HG03342 (cell line): ENCODE data around the gene RBMS1.

Experiments used
- ATAC-seq: cut with Tn5 transposase; IDR thresholded peaks from one replicate; pipeline ENCODE4 v1.9.1; 2021; ENCODE audit warnings: mild to moderate bottlenecking, moderate library complexity; ENCODE audit not compliant: unreplicated experiment

The RBMS1 gene

DNA sequence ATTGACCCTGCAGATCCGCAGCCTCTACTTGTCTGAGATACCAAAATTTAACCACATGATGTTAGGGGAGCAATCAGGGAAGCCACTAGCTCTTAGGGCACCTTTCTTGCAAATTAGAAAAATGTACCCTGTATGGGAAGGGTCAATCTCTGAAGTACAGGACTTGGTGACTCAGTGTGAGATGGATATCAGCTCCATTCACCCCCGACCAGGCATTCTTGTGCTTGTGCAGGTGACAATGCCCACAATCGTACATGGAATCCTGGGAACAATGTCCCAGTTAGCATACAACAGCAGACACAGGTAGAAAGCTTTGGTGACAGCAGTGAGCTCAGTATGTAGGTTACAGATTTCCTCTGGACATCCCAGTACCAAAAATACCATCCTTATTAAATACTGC, 155.9 kb downstream of the RBMS1 start:
- no peak for ATAC-seq

DNA sequence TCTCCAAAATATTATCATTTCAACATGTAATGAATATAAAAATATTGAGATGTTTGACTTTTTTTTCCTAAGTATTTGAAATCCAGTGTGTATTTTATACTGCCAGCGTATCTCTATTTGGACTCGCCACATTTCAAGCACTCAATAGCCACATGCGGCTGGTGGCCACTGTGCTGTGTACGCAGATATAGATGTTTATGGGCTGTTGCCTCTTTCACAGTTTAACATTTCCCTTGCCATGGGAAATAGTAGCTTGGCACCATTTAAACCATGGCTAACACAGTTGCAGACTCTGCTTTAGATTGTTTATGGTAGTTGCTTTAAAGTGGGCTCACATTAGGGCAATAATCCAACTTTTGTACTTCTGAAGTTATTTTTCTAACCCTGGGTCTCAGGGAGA, 157.0 kb downstream of the RBMS1 start:
- no peak for ATAC-seq

DNA sequence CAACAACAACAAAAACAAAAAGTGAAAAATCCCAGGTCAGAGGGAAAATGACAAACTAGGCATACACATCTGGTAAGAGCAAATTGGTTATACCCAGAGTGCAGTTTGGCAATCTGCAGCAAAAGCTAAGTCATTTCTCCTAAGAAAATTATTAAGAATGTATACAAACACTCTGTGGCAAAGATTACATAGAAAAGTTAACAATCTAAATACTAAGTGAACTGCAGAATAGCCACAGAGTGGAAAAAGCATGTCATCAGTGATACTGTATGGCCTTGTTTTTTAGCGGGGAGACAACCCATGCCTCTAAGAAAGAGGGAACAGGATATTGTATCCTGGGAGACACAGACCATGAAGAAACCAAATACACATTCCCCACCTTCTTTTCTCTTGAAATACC, 157.5 kb downstream of the RBMS1 start:
- ATAC-seq: no peak

DNA sequence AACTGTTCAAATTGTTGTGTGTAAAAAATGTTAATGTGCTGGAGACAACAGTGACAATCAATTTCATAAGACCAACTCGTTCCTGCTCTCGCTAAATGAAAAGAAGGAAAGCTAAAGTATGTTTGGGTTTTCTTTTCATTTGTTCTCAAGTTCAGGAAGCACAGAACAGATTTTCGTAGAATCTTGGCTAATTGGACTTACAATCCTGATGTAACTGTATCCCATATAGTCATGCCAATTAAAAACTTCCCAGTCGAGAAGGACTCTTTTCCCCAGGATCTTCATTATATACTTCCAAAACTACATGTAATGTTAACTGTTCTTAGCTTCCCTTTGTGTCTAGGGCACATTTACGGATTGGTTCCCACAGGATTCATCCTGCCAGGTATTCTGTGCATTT, 158.2 kb downstream of the RBMS1 start:
- ATAC-seq: no peak

DNA sequence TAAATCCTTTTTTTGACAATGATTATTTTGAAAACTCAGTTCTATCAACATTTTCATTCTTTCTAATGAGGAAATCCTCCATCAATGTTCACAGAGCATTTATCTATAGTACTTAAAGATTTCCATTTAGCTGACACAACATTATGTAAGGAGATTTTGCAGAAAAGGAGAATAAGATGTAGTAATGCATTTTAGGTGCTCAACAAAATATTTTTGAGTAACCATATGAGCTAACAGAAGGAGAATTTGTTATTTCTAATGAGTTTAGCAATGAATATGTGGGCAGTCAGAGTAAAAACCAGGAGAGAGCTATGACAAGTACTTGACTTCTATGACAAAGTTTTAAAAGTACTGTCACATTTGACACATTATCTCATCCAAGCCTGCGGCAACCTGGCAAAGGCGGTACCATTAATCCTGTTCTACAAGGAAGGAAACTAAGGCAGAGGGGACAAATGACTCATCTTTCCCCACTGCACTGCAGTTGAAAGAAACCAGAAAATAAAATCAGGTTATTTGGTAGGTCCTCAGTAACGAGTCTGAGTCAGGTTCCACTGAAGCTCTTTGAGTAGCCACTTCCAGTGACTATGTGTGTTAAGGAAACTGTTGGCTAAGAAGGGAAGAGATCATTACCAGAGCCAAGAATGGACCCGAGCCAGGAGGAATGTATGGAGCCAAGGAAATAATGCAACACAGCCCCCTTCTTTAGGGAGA, 159.4 kb downstream of the RBMS1 start:
- ATAC-seq: no peak

DNA sequence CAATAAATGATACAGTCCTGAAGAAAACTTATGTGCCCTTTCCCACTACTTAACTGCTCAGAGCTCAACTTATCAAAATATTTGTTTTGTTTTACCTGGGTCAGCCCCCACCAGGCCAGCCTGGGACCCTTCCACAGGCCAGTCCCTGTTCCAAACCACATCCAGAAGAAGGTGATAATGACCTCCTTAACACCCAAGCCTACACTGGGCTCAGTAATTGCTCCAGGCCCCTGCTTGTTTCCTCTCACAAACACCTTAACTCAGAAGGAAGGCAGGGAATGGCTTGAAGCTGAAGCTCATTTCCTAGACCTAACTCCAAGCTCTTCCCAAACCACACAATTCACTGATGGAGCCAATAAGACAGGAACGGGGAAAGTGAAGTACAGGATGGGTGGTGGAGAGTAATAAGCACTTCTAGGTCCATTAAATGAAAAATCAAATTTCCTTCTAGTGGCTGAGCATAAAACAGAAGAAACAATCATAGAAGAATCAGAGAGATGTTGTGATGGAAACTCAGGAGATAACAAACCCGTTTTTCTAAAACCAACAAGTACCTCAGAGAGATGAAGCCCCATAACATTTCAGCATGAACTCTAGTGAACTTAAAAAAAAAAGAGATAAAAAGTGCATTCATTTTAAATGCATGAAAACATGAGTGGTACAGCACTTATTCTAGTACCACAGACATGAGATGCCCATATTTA, 160.1 kb downstream of the RBMS1 start:
- no peak for ATAC-seq

- no peak for ATAC-seq
Observed at GRCh38 chr2:160332318-160332717, 161.3 kb downstream of the RBMS1 start.

GRCh38 chr2:160331258-160332025, 162.2 kb downstream of the RBMS1 start:
- ATAC-seq: no peak

DNA sequence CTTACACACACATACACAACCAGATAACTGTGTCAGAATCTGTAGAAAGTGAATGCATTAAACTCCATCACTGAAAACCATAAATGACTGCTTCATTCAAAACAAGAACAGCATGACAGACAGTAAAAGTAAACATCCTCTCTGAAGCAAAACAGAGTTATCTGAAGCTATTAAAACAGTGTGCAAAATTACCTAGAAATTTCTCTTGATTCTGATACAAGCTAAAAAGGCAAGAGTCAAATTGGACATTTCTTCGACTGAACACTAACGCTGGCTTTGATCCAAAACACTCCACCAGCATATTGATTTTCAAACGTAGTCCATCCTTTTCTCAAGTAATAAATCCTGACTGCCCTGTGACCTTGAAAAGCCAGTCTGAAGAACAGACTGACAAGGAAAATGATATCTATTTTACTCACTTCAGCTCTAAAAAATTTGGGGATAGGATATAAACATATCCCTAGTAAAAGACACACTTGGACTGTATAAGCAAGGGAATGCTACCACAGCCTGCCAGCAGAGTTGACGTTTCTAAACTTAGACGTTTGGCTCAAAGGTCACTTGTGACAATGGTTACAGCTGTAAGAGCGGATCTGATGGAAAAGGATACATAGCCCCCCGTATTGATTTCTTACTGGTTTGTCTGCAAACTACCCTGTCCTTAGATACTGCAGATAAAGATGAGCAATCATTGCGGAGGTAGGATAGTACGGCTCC, 164.6 kb downstream of the RBMS1 start:
- ATAC-seq: no peak

DNA sequence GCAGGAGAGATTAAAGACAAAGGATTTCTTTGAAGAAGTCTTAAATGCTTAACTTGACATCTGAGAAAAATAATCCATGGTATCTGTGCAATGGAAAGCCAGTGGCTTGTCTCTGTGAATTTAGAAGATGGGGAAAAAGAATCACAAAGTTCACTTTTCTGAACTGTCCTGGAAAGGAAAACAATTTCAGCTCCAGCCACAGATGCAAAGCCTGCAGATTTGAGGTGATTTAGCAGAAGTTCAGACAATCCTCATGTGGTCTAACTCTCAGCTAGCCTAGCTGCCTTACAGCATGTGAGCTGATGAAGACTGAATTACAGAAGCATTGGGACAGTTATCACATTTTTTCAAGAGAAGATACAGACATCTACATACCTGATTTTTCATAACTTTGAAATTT, 166.8 kb downstream of the RBMS1 start:
- no peak for ATAC-seq

DNA sequence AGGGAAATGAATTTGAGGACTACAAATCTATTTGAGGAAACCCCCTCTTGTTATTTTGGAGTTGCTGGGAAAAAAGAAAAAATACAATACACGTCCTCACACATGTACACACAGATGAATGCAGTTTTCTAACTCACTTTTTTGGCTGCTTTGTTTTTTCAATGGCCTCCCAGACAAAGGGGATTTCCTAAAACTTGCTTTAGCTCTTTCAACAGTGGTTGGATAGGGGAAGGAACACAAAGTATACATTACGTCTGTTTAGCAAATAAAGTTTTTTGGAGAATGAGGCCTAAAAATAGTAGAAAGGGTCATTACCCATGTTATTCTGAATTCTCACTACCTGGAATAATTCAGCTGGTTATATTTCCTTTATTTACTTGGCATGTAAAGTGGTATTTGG, 168.2 kb downstream of the RBMS1 start:
- ATAC-seq: no peak

GRCh38 chr2:160324917-160325316, 168.7 kb downstream of the RBMS1 start:
- no peak for ATAC-seq

DNA sequence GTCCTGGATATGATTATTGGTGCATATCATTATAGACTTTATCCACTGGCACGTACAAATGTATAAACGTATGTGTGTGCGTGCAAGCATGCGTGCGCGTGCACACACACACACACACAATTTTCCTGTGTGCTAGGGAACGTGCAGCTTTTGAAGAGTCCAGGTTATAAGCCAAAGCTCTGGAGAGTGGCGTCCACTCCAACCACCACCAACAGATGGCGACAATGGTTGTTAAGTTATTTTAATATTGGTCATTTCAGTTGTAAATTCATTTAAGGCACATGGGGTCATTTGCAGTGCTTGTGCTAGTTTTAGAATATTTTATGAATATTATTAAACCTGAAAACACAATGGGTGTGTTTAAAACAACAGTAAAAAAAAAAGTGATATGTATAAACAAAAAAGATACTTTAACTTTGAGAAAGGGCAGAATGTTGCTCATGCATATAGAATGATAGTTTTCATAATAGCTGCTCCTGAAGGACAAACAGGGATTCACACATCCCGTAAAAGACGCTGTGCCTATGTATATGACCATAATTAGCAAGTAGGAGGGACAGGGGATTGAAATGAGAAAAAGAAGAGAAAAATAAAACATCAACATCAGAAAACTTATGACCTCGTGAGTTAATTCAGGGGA, 169.3 kb downstream of the RBMS1 start:
- no peak for ATAC-seq

DNA sequence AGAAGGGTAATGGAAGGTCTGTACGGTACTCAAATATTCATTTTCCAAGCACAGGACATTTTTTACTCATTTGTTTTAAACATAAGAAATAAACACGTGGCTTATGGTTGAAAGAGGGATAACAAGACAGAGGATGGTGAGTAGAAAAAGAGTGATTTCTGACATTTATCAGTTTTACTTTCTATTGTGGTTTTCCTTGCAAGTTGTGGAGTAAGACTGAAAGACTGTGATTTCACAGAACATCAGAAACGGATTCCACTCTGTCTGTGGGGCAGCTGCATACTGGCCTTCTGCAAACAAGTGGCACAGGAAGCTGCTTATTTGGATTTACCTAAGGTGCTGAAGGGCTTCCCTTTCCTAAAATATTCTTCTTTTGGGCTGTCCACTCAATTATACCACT, 171.3 kb downstream of the RBMS1 start:
- ATAC-seq: no peak

DNA sequence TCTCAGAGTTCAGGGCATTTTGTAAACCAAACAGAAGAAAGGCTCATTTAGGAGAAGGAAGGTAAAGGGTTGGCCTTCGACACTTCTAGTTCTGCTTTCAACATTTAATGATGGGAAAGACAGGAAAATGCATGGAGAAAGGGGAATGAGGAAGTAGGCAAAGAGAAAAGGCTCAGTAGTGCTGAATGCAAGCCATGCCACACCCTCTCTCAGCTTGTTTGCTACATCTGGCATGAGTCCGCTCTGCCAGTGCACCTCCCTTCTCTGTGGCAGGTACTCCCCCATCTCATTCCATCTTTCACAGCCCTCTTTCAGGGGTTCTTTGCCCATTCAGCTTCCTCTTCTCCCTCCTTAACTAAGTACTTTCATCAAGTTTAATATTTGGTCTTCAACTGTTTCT, 172.6 kb downstream of the RBMS1 start:
- no peak for ATAC-seq

GRCh38 chr2:160319700-160320099, 173.9 kb downstream of the RBMS1 start:
- ATAC-seq: no peak

GRCh38 chr2:160318218-160318617, 175.4 kb downstream of the RBMS1 start:
- no peak for ATAC-seq

DNA sequence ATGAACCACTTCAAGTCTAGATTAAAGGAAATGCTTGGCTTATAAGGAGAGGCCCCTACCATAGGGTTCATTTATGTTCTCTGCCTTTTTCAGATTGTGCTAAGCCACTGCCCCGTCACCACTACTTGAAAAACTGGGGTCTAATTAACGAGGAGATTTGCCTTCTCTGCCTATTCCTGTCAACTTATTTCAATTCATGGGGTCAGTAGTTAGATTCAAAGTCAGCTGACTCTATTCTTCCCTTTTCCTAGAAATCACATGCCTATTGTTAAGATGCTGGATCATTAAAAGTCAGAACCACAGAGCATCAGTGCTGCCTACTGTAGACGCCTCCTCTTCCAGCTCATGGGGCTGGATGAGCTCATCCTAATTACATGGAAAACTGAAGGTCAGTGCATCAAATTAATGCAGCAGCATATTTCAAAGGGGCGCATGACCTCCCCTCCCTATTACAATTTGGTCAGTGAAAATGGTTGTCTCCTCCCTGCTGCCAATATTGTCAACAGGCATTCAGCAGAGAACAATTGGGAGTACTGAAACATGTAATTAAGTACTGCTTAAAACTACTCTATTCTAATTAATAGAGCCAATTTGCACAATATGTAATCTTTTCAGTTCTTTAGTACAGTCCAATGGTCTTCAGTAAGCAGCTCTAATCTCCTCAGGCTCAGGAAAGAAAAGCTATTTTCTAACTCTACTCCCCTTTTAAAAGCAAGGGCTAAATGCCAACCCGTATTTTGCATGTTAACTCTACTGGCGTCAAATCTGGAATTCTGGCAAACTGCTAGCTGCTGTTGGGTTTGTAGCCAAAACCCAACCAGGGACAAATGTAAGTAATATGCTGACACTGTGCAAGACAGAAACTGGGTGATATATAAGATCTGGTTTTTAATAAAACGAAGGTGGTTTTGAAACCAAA, 176.2 kb downstream of the RBMS1 start:
- ATAC-seq: no peak

DNA sequence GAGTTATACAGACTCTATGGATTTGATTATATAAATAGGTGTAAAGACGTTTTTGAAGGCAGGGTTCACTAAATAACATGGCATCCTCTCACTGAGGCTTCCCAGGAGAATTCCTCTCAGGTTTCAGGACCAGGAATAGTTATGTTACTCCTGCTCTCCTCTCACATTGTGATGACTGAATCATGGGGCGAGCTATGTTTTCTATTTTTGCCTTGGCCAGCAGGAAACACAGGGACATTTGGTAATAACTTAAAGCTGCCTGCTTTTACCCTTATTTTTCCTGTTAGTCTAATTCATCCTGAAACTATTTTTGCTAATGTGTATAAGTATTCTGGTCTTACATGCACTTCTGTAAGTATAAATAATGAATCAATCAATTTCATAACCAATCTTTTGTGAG, 178.3 kb downstream of the RBMS1 start:
- ATAC-seq: no peak
